ENCODE measurements around the gene APBB1. TPM values are rescaled to one million over a fixed set of nuclear protein-coding genes. Genes with fewer than 3 reads are reported as not detected.

Gene APBB1
- total and polyA plus RNA-seq, 9 of the 15 experiments (the other 6 are each of a cell fraction or from before 2014, with no cell fraction given): 0.04 to 0.73 (median 0.40) TPM

GRCh38 chr11:6419009-6419631 lies at the start of gene APBB1 (continued):
- 0 out of 2 replicates have a peak, but pooled peaks have one; percentile 32 for TF ChIP-seq STAG1 (CRISPR knock-in tag; IDR thresholded peaks at IDR 0.05; ENCODE audit: borderline replicate concordance)
- TF ChIP-seq ZNF518B (CRISPR knock-in tag; IDR thresholded peaks at IDR 0.05): no peak
- no peak for TF ChIP-seq TAL1 (IDR thresholded peaks at IDR 0.05)
- TF ChIP-seq ZFX (CRISPR knock-in tag; IDR thresholded peaks at IDR 0.05): peak; percentile 63
- no peak for TF ChIP-seq PHB2 (IDR thresholded peaks at IDR 0.05; ENCODE audit: low read depth)
- TF ChIP-seq ZFP1 (CRISPR knock-in tag; IDR thresholded peaks at IDR 0.05): no peak
- TF ChIP-seq ZNF696 (CRISPR knock-in tag; conservative IDR thresholded peaks at IDR 0.05): no peak
- TF ChIP-seq POLR2AphosphoS5 (IDR thresholded peaks at IDR 0.05; ENCODE audit: control insufficient read depth, insufficient read depth, low read depth, low read length): no peak
- TF ChIP-seq CHD1 (IDR thresholded peaks at IDR 0.05; ENCODE audit: low read length): no peak
- no peak for TF ChIP-seq EGR1 (conservative IDR thresholded peaks at IDR 0.05)
- peak; percentile 93 for TF ChIP-seq CTBP1 (IDR thresholded peaks at IDR 0.05; ENCODE audit: borderline replicate concordance)
- no peak for TF ChIP-seq PPARD (CRISPR knock-in tag; IDR thresholded peaks at IDR 0.05)
- TF ChIP-seq HNRNPH1 (optimal IDR thresholded peaks at IDR 0.05; ENCODE audit: low read depth, low read length): no peak
- no peak for TF ChIP-seq POLR2H (tag; IDR thresholded peaks at IDR 0.05; ENCODE audit: low read depth)
- no peak for TF ChIP-seq ZNF318 (IDR thresholded peaks at IDR 0.05; ENCODE audit: borderline replicate concordance in 1 of 2, low read depth in 1 of 2)
- TF ChIP-seq BRF2 (IDR thresholded peaks at IDR 0.05; ENCODE audit: borderline replicate concordance, insufficient read depth, insufficient read length): no peak

Data from K562 (cell line).